ENCODE measurements around the gene MYO9B. TPM values are rescaled to one million over a fixed set of nuclear protein-coding genes. Genes with fewer than 3 reads are reported as not detected.
"Not testable (repeated sequence)": the region's sequence is repeated elsewhere in the genome, so short reads cannot be mapped to it uniquely, and the experiment has no call there.

The MYO9B gene
- total and polyA plus RNA-seq, 9 donors: 18.0 to 55.5 (median 39.7) TPM

GRCh38 chr19:17127671-17128070 lies 52.1 kb downstream of the MYO9B start:
- 90% methylated on average over 4 of the region's 6 CpGs for WGBS (ENCODE audit: insufficient coverage)
- no peak for DNase-seq
- Histone ChIP-seq H3K27ac (ENCODE audit: low read length) (no peak overlapping the region), H3K9me3 (replicated peaks; ENCODE audit: control insufficient read depth, low read depth, low read length) (no peaks in the 10 kb centered on the region), H3K4me3 (ENCODE audit: low read length) (no peak overlapping the region), H3K36me3 (ENCODE audit: control insufficient read depth, insufficient read depth, low read length) (peaks cover 10% of the 10 kb centered on the region), H3K27me3 (ENCODE audit: control insufficient read depth, insufficient read depth, low read length) (no peaks in the 10 kb centered on the region), H3K4me1 (ENCODE audit: control insufficient read depth, insufficient read depth, low read length) (peaks cover 19% of the 10 kb centered on the region)

GRCh38 chr19:17128403-17128802 lies 52.8 kb downstream of the MYO9B start:
- H3K9me3 ChIP-seq (replicated peaks; ENCODE audit: control insufficient read depth, low read depth, low read length): no peaks in the 10 kb centered on the region
- H3K4me3 ChIP-seq (ENCODE audit: low read length): no peak overlapping the region
- WGBS (ENCODE audit: insufficient coverage): 96% methylated on average over 12 of the region's 12 CpGs
- DNase-seq: no peak
- peaks cover 19% of the 10 kb centered on the region for H3K4me1 ChIP-seq (ENCODE audit: control insufficient read depth, insufficient read depth, low read length)
- H3K36me3 ChIP-seq (ENCODE audit: control insufficient read depth, insufficient read depth, low read length): peaks cover 10% of the 10 kb centered on the region
- H3K27me3 ChIP-seq (ENCODE audit: control insufficient read depth, insufficient read depth, low read length): no peaks in the 10 kb centered on the region
- no peak overlapping the region for H3K27ac ChIP-seq (ENCODE audit: low read length)

- Histone ChIP-seq H3K4me1 (ENCODE audit: control insufficient read depth, insufficient read depth, low read length) (peaks cover 19% of the 10 kb centered on the region), H3K9me3 (replicated peaks; ENCODE audit: control insufficient read depth, low read depth, low read length) (no peaks in the 10 kb centered on the region), H3K27me3 (ENCODE audit: control insufficient read depth, insufficient read depth, low read length) (no peaks in the 10 kb centered on the region), H3K36me3 (ENCODE audit: control insufficient read depth, insufficient read depth, low read length) (peaks cover 10% of the 10 kb centered on the region), H3K27ac (ENCODE audit: low read length) (no peak overlapping the region), H3K4me3 (ENCODE audit: low read length) (no peak overlapping the region)
- no peak for DNase-seq
- 96% methylated on average over 4 of the region's 9 CpGs for WGBS (ENCODE audit: insufficient coverage)
These were observed 53.2 kb downstream of the MYO9B start for GRCh38 chr19:17128820-17129219.

DNA sequence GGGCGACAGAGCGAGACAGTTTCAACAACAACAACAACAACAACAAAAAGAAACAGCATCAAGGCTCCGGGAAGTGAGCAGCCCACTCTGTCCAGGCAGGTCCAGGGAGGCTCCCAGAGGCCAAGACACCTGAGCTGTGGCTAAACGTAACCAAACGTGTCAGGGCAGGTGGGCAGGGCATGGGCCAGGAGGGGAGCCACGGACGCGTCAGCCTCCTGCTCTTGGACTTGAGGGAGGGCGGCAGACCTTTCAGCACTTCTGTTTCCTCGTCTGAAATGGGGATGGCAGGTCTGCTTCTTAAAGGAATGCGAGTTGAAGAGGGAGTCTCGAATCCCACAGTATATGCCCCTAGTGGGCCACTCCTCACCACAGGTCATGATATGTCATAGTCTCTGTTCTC lies 53.8 kb downstream of the MYO9B start:
- Histone ChIP-seq H3K4me1 (ENCODE audit: control insufficient read depth, insufficient read depth, low read length) (peaks cover 19% of the 10 kb centered on the region), H3K27me3 (ENCODE audit: control insufficient read depth, insufficient read depth, low read length) (no peaks in the 10 kb centered on the region), H3K4me3 (ENCODE audit: low read length) (no peak overlapping the region), H3K27ac (ENCODE audit: low read length) (no peak overlapping the region), H3K36me3 (ENCODE audit: control insufficient read depth, insufficient read depth, low read length) (peaks cover 10% of the 10 kb centered on the region), H3K9me3 (replicated peaks; ENCODE audit: control insufficient read depth, low read depth, low read length) (no peaks in the 10 kb centered on the region)
- WGBS (ENCODE audit: insufficient coverage): 79% methylated on average over 6 of the region's 12 CpGs
- no peak for DNase-seq

- H3K27me3 ChIP-seq (ENCODE audit: control insufficient read depth, insufficient read depth, low read length): no peaks in the 10 kb centered on the region
- peak overlapping the region; percentile 98 for H3K27ac ChIP-seq (ENCODE audit: low read length)
- peaks cover 28% of the 10 kb centered on the region for H3K4me1 ChIP-seq (ENCODE audit: control insufficient read depth, insufficient read depth, low read length)
- peak; percentile 98 for DNase-seq
- peak overlapping the region; percentile 18 for H3K4me3 ChIP-seq (ENCODE audit: low read length)
- WGBS (ENCODE audit: insufficient coverage): under 1% methylated on average over 20 of the region's 30 CpGs
- H3K9me3 ChIP-seq (replicated peaks; ENCODE audit: control insufficient read depth, low read depth, low read length): no peaks in the 10 kb centered on the region
- no peaks in the 10 kb centered on the region for H3K36me3 ChIP-seq (ENCODE audit: control insufficient read depth, insufficient read depth, low read length)
These were observed 59.6 kb downstream of the MYO9B start for GRCh38 chr19:17135001-17135853.

- H3K4me3 ChIP-seq (ENCODE audit: low read length): no peak overlapping the region
- 36% methylated on average over 5 of the region's 9 CpGs for WGBS (ENCODE audit: insufficient coverage)
- peaks cover 28% of the 10 kb centered on the region for H3K4me1 ChIP-seq (ENCODE audit: control insufficient read depth, insufficient read depth, low read length)
- peak; percentile 23 for DNase-seq
- no peaks in the 10 kb centered on the region for H3K36me3 ChIP-seq (ENCODE audit: control insufficient read depth, insufficient read depth, low read length)
- no peaks in the 10 kb centered on the region for H3K27me3 ChIP-seq (ENCODE audit: control insufficient read depth, insufficient read depth, low read length)
- peak overlapping the region; percentile 98 for H3K27ac ChIP-seq (ENCODE audit: low read length)
- H3K9me3 ChIP-seq (replicated peaks; ENCODE audit: control insufficient read depth, low read depth, low read length): no peaks in the 10 kb centered on the region
These were observed 60.4 kb downstream of the MYO9B start for GRCh38 chr19:17136021-17136420.

DNA sequence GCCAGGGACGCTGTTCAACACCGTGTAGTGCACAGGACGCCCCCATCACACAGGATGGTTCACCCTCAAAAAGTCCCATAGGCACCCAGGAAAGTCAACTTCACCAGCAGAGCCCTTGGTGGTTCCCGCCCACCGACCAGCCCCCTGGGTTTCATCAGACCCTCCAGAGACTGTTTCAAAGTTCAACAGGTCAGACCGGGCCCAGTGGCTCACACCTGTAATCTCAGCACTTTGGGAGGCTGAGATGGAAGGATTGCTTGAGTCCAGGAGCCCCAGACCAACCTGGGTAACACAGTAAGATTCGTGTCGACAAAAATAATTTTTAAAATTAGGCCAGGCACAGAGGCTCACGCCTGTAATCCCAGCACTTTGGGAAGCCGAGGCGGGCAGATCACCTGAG lies 61.0 kb downstream of the MYO9B start:
- peaks cover 28% of the 10 kb centered on the region for H3K4me1 ChIP-seq (ENCODE audit: control insufficient read depth, insufficient read depth, low read length)
- H3K27ac ChIP-seq (ENCODE audit: low read length): peak overlapping the region; percentile 98
- 89% methylated on average over 5 of the region's 11 CpGs for WGBS (ENCODE audit: insufficient coverage)
- H3K9me3 ChIP-seq (replicated peaks; ENCODE audit: control insufficient read depth, low read depth, low read length): no peaks in the 10 kb centered on the region
- H3K27me3 ChIP-seq (ENCODE audit: control insufficient read depth, insufficient read depth, low read length): no peaks in the 10 kb centered on the region
- DNase-seq: no peak
- H3K4me3 ChIP-seq (ENCODE audit: low read length): no peak overlapping the region
- H3K36me3 ChIP-seq (ENCODE audit: control insufficient read depth, insufficient read depth, low read length): no peaks in the 10 kb centered on the region

DNA sequence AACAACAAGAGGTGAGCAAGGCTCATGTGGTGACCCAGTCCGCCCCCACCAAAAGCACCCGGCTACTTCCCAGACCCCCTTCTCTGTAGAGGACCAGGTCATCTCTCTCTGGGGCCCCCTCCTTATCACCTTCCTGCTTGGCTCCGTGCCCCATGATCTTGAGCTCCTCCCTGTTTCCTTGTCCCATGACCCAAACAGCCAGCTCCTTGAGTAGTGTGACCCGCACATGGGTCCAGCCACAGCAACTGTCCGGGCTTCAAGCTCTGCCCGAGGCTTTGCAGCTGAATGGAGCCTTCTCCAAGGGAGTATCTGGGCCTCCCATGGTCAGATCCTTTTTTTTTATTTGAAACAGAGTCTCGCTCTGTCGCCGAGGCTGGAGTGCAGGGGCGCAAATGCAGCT lies 61.8 kb downstream of the MYO9B start:
- Histone ChIP-seq H3K4me1 (ENCODE audit: control insufficient read depth, insufficient read depth, low read length) (peaks cover 28% of the 10 kb centered on the region), H3K27ac (ENCODE audit: low read length) (no peak overlapping the region), H3K9me3 (replicated peaks; ENCODE audit: control insufficient read depth, low read depth, low read length) (no peaks in the 10 kb centered on the region), H3K27me3 (ENCODE audit: control insufficient read depth, insufficient read depth, low read length) (no peaks in the 10 kb centered on the region), H3K4me3 (ENCODE audit: low read length) (no peak overlapping the region), H3K36me3 (ENCODE audit: control insufficient read depth, insufficient read depth, low read length) (no peaks in the 10 kb centered on the region)
- 83% methylated on average over 6 of the region's 10 CpGs for WGBS (ENCODE audit: insufficient coverage)
- DNase-seq: peak; percentile 35

- H3K4me3 ChIP-seq (ENCODE audit: low read length); H3K27ac ChIP-seq (ENCODE audit: low read length); H3K36me3 ChIP-seq (ENCODE audit: control insufficient read depth, insufficient read depth, low read length); H3K9me3 ChIP-seq (replicated peaks; ENCODE audit: control insufficient read depth, low read depth, low read length); H3K27me3 ChIP-seq (ENCODE audit: control insufficient read depth, insufficient read depth, low read length); DNase-seq: not testable (repeated sequence)
- peaks cover 28% of the 10 kb centered on the region for H3K4me1 ChIP-seq (ENCODE audit: control insufficient read depth, insufficient read depth, low read length)
- 100% methylated on average over 1 of the region's 10 CpGs for WGBS (ENCODE audit: insufficient coverage)
These were observed 62.7 kb downstream of the MYO9B start for GRCh38 chr19:17138052-17138846.

DNA sequence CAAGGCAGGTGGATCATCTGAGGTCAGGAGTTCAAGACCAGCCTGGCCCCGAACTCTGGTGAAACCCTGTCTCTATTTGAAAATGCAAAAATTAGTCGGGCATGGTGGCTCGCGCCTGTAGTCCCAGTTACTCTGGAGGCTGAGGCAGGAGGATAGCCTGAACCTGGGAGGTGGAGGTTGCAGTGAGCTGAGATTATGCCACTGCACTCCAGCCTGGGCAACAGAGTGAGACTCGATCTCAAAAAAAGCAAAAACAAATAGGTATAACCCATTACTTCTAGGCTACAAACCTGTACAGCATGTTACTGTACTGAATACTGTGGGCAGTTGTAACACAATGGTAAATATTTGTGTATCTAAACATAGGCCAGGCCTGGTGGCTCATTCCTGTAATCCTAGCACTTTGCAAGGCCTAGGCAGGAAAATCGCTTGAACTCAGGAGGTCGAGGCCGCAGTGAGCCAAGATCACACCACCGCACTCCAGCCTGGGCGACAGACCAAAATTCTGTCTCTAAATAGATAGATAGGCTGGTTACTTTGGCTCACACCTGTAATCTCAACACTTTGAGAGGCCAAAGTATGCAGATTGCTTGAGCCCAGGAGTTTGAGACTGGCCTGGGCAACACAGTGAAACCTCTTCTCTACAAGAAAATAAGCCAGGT lies 63.5 kb downstream of the MYO9B start:
- H3K27ac ChIP-seq (ENCODE audit: low read length): no peak overlapping the region
- peaks cover 28% of the 10 kb centered on the region for H3K4me1 ChIP-seq (ENCODE audit: control insufficient read depth, insufficient read depth, low read length)
- peaks cover 3% of the 10 kb centered on the region for H3K36me3 ChIP-seq (ENCODE audit: control insufficient read depth, insufficient read depth, low read length)
- H3K4me3 ChIP-seq (ENCODE audit: low read length): no peak overlapping the region
- 100% methylated on average over 4 of the region's 10 CpGs for WGBS (ENCODE audit: insufficient coverage)
- H3K9me3 ChIP-seq (replicated peaks; ENCODE audit: control insufficient read depth, low read depth, low read length): no peaks in the 10 kb centered on the region
- no peaks in the 10 kb centered on the region for H3K27me3 ChIP-seq (ENCODE audit: control insufficient read depth, insufficient read depth, low read length)
- DNase-seq: no peak

Measured in muscle of leg (tissue), 11 donors.